ENCODE results near the gene DOCK1.

Gene DOCK1

DNA sequence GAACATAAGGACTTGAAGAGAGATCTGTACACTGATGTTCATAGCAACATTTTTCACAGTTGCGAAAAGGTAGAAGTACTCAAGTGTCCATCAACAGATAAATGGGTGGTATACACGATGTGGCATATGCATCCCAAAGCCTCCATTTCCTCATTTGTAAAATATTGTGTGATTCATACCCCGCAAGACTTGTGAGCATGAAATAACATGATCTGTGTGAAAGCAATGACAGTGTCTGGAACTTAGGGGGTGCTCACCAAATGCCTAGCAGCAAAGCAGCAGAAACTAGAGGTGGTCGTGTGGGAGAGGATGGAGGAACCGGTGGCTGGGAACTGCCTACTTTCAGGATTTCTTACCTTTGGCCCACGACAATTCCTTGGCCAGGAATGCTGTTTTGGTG lies 426.5 kb downstream of the DOCK1 start:
- DNase-seq: no peak

DNA sequence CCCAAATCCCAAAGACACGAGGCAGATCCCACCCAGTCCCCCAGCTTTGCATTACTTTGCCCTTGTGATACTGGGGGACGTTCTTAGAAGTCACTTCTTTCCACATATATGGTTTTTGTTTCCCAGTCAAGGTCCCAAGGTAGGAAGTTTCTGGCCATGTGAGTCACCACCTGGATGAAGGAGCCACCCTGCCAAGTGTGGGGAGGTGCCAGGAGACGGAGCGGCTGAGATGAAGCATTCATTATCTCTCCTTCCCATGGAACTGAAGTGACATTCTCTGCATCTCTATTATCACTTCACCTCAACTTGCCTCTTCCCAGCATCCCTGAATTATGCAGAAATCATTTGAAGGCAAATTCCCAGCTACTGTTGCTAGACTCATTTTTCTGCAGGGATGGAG lies 427.4 kb downstream of the DOCK1 start:
- DNase-seq: no peak

DNA sequence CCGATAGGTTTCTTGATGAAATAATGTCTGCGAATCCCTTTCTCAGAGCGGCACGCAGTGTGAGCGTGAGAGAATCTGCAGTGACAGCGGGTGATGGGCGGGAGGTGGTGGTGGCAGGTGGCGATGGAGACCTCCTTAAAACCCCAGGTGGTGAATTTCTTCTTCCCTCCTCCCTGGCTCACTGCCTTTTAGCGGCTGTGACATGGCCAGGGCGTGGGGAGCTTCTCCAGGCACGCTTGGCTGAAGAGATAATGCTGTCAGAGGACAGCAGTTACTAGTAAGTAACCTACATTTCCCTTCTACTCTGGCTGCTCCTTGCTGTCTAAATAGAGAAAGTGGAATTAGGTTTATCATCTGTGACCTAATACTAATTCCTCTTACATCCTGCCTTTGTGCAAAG lies 432.6 kb downstream of the DOCK1 start:
- DNase-seq: no peak

DNA sequence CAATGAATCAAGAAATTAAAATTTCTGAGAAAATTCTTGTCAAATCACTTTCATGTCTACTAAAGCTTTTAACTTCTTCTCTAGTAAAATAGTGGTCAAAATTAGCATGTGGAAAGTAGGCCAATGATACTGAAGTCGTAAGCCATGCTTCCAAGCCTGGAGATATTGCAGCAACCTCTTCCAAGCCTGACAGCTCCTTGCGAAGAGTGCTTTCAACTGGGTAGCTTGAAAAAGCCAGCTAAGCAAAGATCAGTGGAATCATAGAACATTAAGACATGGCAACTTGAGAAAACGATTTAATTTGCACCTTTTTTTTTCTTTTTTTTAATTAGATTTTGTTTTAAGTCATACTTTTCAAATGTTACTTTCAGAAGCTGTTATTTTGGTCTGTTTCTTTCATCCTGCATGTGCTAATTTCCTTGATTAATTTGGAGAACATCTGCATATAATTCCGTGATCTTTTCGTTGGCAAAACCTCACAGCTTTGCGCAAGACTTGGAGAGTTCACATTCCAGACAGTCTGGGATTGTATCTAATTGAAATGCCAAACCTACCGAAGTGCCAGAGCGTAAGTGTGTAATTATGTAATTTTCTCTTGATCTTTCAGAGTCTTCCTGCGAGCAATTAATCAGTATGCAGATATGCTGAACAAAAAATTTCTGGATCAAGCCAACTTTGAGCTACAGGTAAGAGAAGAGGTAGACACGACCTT lies 433.3 kb downstream of the DOCK1 start:
- no peak for DNase-seq

DNA sequence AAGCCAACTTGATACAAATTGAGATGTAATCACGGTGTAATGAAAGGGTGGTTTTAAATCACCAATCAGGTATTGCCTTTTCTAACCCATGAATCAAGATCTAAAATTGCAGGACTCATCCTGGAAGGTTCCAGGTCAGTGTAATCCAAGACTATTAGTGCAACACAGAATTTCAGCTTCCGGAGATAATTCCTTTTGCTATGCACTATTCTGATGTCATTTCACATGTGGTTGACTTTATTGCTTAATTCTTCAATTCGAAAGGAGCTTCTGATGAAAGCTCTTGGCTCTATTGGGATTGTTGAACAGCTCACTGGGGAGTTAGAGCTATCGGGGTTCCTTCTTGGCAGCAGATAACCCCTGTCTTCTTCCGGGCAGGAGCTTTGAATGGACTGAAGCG lies 438.6 kb downstream of the DOCK1 start:
- no peak for DNase-seq

DNA sequence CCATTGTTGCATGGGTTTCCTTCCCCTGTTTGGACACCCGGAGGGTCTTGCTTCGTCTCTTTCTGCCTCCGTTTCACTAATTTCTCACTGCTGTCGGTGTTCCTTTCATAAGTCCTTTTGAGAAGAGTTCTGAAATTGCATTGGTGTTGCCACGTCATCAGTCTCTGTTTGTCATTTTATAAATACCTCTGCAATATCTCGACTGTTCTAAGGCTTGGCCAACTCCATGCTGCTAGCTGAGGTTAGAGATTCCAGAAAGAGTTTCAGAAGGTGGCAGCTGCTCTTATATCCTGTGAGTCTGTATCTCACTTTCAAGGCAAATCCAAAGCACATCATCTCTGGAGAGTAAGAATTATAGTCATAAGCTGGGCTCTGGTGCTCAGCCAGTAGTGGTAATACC lies 439.1 kb downstream of the DOCK1 start:
- no peak for DNase-seq

DNA sequence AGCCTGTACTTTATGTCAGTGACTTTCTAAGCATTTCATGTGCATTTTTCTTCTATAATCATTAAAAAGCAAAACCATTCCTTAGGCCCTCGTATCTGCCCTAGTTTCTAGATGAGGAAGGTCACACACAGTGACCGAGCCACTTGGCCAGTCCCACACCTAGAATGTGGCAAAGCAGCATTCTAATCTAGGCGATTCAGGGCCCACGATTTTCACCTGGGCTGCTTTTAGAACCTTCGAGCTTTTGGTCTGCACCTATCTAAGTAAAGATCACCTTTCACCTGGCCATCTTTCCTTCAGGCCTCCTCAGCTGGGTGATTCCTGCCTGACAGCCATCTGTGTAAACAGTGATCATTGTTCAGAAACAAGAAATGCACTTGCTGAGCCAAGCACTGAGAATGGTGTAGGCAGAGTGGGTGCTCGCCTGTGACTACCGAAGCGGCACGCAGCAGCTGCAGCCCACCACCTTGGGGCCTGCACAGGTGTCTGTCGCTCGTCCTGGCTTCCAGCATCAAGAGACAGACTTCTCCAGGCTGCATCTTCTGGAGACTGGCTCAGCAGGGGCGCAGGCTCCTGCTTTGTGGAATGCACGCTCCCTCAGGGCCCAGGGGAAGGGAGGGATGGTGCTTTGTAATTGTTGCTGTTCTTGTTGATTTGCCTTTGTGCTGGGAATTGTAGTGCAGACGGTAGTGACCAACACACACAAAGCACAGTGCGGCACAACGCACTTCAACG lies 440.2 kb downstream of the DOCK1 start:
- DNase-seq: no peak

DNA sequence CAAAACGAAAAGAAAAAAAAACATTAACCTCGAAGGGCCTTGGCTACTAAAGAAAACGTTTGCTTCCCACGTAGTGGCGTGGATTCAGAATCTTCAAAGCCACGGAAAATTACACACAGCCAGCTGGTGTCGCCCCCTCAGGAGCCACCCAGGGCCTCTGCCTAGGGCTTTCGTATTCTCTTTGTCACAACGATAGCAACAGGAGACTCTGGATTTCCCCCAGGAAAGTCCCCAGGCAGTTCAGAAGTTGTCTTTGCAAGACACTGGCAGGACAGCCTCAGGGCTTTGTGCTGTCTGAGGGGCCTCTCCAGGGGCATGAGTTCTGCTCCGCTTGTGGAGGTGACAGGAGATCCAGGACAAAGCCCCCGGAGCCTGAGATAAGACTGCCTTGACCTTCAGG lies 441.4 kb downstream of the DOCK1 start:
- DNase-seq: peak in 1 of 2 donors; percentile 2

DNA sequence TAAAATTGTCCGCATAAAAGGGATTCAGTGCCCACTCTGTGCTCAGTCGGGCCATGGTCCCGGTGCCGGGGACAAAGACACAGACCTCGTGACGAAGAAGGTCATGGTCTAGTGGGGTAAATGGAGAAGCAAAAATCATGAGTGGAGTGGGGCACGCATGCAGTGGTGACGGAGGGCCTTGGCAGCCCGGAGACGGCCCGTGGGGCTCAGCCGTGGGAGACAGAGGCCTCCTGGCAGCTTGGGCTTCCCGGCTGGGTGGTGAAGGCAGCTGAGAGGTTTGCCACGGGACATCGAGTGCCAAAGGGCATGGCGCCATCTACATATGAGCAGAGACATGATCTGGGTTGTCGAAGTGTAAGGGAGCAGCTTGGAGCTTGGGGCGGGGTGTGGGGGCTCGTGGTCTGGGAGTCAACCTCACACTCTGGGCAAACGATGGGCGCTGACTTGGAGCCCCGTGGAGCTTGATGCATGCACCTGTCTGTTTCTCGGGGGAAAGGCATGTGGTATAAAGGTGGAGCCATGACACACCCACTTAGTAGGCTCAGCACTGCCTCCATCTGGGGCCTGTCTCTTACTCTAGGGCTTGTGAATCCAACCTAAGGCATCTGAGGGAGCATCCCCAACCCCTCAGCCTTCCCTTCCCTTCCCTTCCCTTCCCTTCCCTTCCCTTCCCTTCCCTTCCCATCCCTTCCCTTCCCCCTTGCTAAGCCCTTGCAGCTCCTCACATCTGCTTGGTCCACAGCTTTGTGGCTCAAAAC lies 442.2 kb downstream of the DOCK1 start:
- DNase-seq: no peak

DNA sequence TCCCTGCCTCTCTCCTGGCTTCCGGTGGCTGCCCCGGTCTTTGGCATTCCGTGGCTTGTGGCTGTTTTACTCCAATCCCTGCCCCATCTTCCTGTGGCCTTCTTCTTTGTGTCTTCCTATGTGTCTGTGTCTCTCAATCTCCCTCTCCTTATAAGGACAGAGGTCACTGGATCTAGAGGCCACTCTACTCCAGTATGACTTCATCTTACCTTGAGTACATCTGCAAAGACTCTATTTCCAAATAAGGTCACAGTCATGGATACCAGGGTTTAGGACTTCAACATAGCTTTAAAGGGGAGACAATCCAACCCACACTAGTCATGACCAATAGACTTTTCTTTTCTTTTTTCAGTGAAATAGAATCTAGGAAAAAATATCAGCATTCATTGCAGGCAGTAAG lies 444.5 kb downstream of the DOCK1 start:
- DNase-seq: no peak

DNA sequence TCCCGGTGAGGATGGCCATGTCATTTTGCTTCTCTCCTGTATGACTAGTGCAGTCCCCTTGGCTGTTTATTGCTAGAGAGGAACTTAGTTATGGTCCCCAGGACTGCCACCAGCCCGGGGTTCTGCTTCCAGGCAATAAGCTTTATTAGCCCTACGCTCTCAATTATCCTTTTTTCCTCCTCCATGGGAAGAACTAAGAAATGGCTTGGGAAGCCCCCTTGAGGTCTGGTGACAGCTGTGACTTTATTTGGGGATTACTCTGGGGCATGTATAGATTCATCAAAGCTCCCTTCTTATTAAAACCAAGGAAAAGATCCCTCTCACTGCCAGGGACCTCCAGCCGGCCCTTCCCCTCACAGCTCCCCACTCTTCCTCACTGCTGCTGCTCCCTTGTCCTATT lies 446.3 kb downstream of the DOCK1 start:
- no peak for DNase-seq

DNA sequence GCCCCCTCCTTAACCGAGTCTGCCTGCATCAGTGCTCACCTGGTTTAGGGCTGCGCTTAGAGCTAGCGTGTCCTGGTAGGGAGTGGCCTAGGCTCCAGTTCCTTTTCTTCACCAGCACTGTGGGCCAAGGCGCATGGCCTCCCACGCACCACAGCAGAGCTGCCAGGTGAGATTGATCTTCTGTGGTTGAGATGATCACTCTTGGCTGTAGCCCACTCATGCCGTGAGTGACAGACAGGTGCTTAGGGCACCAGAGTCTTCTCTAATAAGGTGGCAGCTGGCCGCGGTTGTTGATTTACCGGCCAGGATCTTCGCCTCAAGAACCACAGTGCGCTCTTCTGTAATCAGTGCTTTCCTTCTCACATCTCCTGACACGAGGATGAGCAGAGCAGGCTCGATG lies 448.3 kb downstream of the DOCK1 start:
- no peak for DNase-seq

DNA sequence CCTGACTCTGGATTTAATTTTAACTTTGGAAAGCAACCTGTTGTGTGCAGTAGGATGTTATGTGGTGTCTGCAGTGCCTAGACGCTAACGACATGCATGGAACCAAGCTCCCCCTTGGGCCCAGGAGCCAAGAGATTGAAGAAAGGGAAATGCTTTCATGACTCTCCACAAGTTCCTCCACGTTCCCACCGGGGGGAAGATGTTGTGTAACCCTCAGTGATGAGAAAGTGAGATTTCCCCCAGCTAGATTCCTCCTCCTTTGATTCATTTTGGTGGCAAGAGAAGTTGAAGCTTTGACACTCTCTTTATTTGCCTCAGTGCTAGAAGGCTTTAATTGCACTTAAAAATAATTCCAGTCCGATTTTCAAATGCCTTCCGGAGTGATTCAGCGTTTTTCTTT lies 449.0 kb downstream of the DOCK1 start:
- DNase-seq: no peak

DNA sequence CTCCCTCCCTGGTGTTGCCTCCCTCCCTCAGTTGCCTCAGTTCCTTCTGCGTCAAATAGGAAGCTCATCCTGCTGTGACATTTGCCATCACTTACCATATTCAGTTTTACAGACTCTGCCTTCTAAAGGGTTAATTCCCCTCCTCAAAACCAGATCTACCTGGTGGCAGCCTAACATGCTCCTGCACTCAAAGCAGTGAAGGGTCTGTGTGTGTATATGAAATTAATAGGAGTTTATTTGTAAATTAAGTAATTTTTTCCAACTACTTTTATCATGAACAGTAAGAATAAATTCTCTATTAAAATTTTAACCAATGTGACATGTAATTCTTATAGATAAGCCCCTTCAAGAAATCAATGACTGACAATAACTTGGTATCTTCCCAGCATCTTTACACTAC lies 449.8 kb downstream of the DOCK1 start:
- no peak for DNase-seq

DNA sequence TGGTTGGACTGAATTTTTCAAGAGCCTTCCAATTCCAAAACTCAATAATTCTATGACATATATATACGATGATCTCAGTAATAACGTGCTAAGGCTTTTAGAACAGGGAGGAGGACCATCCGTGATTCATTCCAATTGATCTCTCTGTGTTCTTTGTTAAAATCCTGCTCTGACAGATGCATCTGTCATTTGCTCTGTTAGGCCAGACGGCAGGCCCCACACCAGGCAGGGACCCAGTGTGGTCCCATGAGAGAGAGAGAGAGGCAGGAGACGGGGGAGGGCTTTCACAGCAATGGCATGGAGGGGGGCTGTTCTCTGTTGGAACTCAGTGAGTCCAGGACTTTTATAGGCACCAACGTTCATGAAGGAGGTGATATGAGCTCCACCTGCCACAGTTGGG lies 451.1 kb downstream of the DOCK1 start:
- DNase-seq: no peak

DNA sequence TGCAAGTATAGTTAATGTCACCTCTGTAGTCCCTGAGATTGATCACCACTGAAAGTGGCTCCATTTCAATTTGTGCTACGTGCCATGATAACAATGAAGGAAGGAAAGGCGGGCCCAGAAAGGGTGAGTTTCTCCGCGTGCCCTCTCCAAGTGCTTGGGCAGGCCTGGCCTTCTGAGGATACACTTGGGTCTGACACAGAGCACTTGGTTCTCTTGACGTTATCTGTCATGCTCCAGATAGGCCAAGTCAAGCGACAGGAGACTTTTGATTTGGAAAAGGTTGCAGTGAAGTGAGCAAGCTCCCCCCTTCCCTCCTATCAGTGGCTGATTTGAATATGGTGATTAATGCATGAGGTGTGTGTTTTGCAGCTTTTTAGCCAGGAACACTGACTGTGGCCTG lies 452.0 kb downstream of the DOCK1 start:
- DNase-seq: no peak

DNA sequence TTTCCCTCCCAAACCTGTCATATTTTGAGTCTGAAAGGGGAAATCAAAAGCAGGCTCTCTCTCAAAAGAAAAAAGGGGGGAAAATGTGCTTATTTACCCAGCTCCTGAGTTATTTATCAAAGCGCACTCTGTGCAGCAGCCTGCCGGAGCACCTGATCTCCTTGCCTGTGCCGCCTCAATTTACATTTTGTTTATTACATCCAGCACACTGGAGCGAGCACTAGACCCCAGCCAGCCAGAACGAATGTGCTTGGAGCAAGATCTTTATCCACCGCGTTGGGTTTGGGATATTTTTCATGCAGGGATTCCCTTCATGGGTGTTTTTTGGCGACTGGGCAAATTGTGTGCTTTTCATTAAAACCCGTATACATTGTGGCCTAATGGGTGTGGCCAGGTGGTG lies 453.1 kb downstream of the DOCK1 start:
- DNase-seq: no peak

DNA sequence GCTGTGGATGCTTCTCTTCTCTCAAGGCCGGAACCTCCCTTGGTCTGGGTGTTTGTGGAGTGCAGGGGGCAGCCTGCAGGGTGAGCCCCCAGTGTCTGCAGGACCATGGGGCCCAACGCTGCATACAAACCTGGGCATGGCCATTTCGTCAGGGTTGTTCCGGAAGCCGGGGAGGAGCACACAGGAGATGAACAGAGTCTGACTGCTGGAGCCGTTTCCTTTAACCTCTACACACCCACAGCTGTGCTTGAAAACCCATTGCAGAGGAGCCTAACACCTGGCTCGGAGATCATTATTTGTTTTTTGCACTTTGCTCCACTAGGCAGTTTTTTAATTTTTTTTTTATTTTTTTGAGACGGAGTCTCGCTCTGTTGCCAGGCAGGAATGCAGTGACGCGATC lies 458.8 kb downstream of the DOCK1 start:
- no peak for DNase-seq

DNA sequence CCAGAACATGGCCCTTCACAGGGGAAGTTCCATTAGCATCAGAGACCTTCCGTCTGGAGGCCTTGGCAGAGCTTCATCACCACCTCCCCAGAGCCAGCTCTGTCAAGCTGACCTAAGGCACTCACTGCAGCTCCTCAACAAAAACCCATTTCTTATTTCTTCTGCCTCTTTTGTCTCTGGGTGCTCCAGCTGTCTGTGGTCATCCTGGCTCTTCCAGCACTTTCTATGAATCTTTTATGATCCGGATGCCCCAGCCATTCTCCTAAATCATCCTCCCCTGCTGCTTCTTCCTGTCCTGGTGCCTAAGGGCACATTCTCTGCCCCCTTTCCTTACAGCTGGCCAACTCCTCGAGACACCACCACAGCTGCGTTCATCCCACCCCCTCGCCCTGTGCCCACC lies 462.9 kb downstream of the DOCK1 start:
- DNase-seq: no peak

DNA sequence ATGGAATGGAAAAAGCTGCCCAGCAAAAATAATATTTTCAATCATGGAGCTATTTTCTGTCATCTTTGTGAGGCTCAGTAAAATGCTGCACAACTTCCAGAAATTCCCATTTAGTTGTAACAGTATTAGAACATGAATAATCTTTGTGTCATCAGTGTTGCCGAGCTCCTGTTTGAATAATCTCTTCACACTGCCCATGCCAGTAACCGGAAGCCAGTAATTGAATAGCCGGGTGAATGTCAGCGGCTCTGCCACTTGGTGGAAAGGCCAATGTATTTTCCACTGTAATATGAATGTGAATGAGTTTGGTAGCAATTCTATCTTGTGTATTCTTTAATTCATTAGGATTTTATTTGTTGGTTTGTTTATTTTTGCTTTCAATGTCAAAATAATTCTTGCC lies 463.7 kb downstream of the DOCK1 start:
- no peak for DNase-seq

DNA sequence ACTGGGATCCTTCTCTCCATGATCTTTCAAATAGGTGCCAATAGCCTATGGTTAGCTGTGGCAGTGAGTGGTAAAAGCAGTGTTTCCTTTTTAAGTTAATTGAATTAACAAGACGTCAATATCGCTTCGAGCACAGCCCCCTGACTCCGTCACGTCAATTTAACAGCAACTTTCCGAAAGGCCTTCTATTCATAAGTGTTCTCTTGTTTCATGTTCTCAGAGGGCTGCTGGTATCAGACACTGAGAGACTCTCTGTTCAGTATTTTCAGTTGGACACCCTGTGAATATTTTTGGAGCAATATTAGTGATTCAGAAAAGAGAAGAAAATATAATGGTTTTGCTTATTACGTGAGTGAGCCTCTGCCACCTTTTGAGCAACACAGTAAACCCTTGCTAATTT lies 465.4 kb downstream of the DOCK1 start:
- no peak for DNase-seq

DNA sequence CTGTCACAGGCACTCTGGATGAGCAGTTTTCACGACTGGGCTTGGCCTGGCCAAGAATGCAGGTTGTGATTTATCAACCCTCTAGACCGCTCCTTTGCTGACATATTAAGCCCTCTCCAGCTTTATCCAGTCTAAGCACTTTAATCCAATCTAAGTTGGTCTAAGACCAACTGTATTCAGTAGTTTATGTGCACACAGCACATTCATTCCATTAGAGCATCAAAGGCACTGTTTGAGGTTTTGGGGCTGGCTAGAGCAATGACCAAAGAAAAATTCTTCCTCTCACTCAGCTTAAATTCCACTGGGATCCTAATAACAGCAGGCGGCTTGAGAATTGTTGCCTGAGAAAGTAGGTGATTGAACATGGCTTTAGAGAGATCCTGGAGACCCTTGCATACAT lies 467.1 kb downstream of the DOCK1 start:
- DNase-seq: no peak

DNA sequence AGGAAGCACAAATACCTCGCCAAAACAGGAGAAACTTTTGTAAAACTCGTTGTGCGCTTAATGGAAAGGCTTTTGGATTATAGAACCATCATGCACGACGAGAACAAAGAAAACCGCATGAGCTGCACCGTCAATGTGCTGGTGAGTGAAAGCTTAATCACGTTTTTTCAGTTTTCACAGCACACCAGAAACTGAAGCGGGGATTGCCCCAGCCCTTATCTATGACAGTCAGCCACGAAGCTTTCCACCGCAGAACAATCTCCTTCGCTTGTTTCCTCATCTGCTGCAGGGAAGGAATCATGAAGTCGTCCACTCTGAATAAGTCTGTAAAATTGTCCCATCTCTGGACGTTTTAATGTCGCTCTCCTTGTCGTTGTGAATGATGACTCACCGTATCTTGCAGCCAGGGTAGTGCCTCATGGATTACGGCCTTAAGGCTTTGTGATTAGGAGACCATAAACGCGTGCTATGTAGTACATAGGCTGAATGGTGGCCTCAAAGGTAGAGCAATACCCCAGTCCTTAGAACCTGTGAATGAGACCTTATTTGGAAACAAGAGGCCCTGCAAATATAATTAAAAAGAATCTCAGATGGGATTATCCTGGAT lies 468.9 kb downstream of the DOCK1 start:
- DNase-seq: no peak

DNA sequence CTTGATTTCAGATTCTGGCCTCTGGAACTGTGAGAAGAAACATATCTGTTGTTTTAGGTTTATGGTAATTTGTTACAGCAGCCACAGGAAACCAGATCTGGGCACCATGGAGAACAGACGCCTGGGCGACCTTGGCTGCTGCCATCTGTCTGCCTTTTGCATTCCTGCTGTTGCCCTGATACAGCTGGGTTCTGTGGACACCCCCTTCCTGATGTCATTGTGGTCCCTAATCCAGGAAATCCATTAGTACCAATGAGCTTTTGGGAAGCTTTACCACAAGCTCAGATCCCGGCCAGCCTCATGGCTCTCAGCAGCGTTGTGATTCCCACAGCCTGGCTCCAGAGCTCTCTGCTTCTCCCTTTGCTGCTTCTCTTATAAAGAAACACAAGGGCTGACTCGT lies 469.7 kb downstream of the DOCK1 start:
- no peak for DNase-seq
